Fibroblast of lung (primary cell): ENCODE data around the gene IL15RA. TPM values are rescaled to one million over a fixed set of nuclear protein-coding genes. Genes with fewer than 3 reads are reported as not detected.

Source experiments
- DNase-seq, 2 donors: peaks; one replicate each; pipeline versions ENCODE4 v3.0.0 to v3.0.0-alpha.2; 2010; ENCODE audit warnings: low read depth in 2 of 2
- H2AFZ ChIP-seq: 2 replicates; pipeline ENCODE4 v1.5.1; 2012; ENCODE audit warnings: low read length, control low read depth, inconsistent platforms
- H3K27ac ChIP-seq: 2 replicates; pipeline ENCODE4 v1.5.1; 2011; ENCODE audit warnings: low read length, control low read depth; ENCODE audit not compliant: insufficient read depth
- H3K27me3 ChIP-seq: 2 replicates; pipeline ENCODE4 v1.5.1; 2011; ENCODE audit warnings: mild to moderate bottlenecking, low read length; ENCODE audit not compliant: control insufficient read depth, insufficient read depth
- H3K36me3 ChIP-seq: 2 replicates; pipeline ENCODE4 v1.5.1; 2011; ENCODE audit warnings: low read length; ENCODE audit not compliant: control insufficient read depth, insufficient read depth
- H3K4me1 ChIP-seq: 2 replicates; pipeline ENCODE4 v1.5.1; 2011; ENCODE audit warnings: low read length; ENCODE audit not compliant: control insufficient read depth, insufficient read depth; ENCODE audit errors: extremely low read depth
- H3K4me2 ChIP-seq: 2 replicates; pipeline ENCODE4 v1.5.1; 2011; ENCODE audit warnings: low read length, control low read depth; ENCODE audit not compliant: insufficient read depth; ENCODE audit errors: extremely low read depth
- H3K4me3 ChIP-seq, 4 experiments: fragments of 200-600 bp in 1 of 4; sonication (generic) in 1 of 4; replicated peaks in 1 of 4; 2 replicates each; pipeline ENCODE4 v1.5.1; 2011 to 2016; ENCODE audit warnings: low read length in 4 of 4, low read depth in 3 of 4, mild to moderate bottlenecking in 3 of 4, control low read depth in 2 of 4, inconsistent platforms in 1 of 4, mixed read lengths in 1 of 4; ENCODE audit not compliant: insufficient read depth in 1 of 4; ENCODE audit errors: control extremely low read depth in 1 of 4
- H3K79me2 ChIP-seq: 2 replicates; pipeline ENCODE4 v1.5.1; 2012; ENCODE audit warnings: mild to moderate bottlenecking, low read length, inconsistent platforms; ENCODE audit not compliant: control insufficient read depth, insufficient read depth
- H3K9ac ChIP-seq: 2 replicates; pipeline ENCODE4 v1.5.1; 2011; ENCODE audit warnings: mild to moderate bottlenecking, low read length, control low read depth; ENCODE audit not compliant: insufficient read depth
- H3K9me3 ChIP-seq: 2 replicates; pipeline ENCODE4 v1.5.1; 2012; ENCODE audit warnings: low read depth, low read length; ENCODE audit not compliant: control insufficient read depth, insufficient read depth
- H4K20me1 ChIP-seq: 2 replicates; pipeline ENCODE4 v1.5.1; 2011; ENCODE audit warnings: low read length; ENCODE audit not compliant: control insufficient read depth, insufficient read depth; ENCODE audit errors: extremely low read depth
- EZH2 ChIP-seq: IDR thresholded peaks from 2 replicates; pipeline ENCODE4 v1.5.1; 2012; ENCODE audit warnings: low read length, control low read depth, mild to moderate bottlenecking; ENCODE audit errors: missing control alignments
- polyA plus RNA-seq, 2 donors: library from polyadenylated mRNA; depleted of rRNA in 1 of 2; stranded (reverse) in 1 of 2; unstranded in 1 of 2; fragments of >200 nt; gene quantifications; 2 replicates each; pipeline ENCODE4 v1.2.1, GENCODE V29; 2011 to 2012; ENCODE audit warnings: missing spikeins in 1 of 2
- total RNA-seq: library from RNA; depleted of rRNA; stranded (reverse); fragments of >200 nt; gene quantifications from 2 replicates; pipeline ENCODE4 v1.2.1, GENCODE V29; 2014
- TF ChIP-seq, protein P1 (sequence below), 2 donors: IDR thresholded peaks in 1 of 2; conservative IDR thresholded peaks in 1 of 2; 1 replicate in 1 of 2; 2 replicates in 1 of 2; pipeline ENCODE4 v1.5.1; 2011 to 2012; ENCODE audit warnings: low read length in 2 of 2, control low read depth in 1 of 2, inconsistent platforms in 1 of 2, low read depth in 1 of 2, mild to moderate bottlenecking in 1 of 2

IL15RA gene
- total and polyA plus RNA-seq, 2 donors (not counting 1 experiment from before 2014, with no cell fraction given) = 5.9 to 13.7 TPM

DNA sequence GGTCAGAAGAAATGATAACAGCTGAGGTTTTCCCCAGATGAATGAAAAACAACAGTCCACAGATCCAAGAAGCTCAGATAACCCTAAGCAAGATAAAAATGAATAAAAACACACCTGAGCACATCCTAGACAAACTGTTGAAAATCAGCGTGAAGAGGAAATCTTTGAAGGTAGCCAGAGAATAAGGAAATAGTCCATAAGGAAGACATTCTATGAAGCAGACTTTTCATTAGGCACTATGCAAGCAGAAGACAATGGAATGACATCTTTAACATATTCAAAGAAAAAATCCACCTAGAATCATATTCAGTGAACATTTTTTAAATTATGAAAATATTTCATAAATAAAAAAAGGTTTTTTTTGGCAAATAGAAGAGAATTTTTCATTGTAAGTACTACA, 15.1 kb upstream of the IL15RA start:
- Histone ChIP-seq H3K27me3 (no peaks in the 10 kb centered on the region), H3K4me3 (no peak overlapping the region), H2AFZ (no peak overlapping the region), H3K9ac (no peak overlapping the region), H4K20me1 (no peaks in the 10 kb centered on the region), H3K27ac (no peak overlapping the region), H3K4me2 (no peak overlapping the region), H3K4me1 (no peaks in the 10 kb centered on the region), H3K79me2 (no peaks in the 10 kb centered on the region), H3K36me3 (no peaks in the 10 kb centered on the region), H3K9me3 (no peaks in the 10 kb centered on the region)
- TF ChIP-seq EZH2 = no peak
- TF ChIP-seq, protein P1, sequence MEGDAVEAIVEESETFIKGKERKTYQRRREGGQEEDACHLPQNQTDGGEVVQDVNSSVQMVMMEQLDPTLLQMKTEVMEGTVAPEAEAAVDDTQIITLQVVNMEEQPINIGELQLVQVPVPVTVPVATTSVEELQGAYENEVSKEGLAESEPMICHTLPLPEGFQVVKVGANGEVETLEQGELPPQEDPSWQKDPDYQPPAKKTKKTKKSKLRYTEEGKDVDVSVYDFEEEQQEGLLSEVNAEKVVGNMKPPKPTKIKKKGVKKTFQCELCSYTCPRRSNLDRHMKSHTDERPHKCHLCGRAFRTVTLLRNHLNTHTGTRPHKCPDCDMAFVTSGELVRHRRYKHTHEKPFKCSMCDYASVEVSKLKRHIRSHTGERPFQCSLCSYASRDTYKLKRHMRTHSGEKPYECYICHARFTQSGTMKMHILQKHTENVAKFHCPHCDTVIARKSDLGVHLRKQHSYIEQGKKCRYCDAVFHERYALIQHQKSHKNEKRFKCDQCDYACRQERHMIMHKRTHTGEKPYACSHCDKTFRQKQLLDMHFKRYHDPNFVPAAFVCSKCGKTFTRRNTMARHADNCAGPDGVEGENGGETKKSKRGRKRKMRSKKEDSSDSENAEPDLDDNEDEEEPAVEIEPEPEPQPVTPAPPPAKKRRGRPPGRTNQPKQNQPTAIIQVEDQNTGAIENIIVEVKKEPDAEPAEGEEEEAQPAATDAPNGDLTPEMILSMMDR (conservative IDR thresholded peaks at IDR 0.05 in 1 of 2, IDR thresholded peaks at IDR 0.05 in 1 of 2; ENCODE audit: low read depth in 1 of 2, low read length in 2 of 2) = no peak
- DNase-seq = no peak

DNA sequence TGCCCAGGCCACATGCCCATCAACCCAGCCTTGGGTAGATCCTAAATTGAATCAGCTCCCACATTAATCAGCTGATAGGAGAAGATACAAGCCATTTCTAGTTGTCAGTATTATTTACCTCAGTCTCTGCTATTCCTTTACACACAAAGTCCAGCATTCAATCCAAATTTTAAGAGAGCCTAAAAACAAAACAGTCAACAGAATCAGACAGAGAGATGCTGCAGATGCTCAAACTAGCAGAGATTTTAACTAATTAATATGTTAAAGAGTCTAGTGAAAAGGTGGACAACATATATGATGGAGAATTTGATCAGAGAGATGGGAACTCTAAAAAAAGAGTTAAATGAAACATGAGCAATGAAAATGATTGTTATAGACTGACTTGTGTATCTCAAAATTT, 14.4 kb upstream of the IL15RA start:
- H3K4me1 ChIP-seq = no peaks in the 10 kb centered on the region
- H4K20me1 ChIP-seq = no peaks in the 10 kb centered on the region
- no peaks in the 10 kb centered on the region for H3K27me3 ChIP-seq

DNA sequence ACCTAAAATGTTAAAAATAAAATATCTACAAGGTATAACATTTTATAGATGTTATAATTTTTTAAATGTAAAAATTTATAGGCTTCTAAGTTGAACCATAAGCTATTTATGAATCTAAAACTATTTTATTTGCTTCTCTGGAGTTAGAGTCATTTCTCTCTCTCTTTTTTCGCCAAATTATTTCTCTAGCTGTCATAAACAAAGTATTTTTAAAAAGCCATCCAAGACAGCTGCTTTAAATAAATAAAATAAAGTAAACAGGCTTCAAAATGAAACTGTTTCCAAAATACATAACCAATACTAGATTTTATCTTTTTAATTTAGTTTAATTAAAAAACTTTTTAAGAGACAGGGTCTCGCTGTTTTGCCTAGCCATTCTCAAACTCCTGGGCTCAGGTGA, 12.4 kb upstream of the IL15RA start:
- Histone ChIP-seq H2AFZ (no peak overlapping the region), H3K4me3 (no peak overlapping the region), H4K20me1 (no peaks in the 10 kb centered on the region), H3K4me2 (no peak overlapping the region), H3K9me3 (no peaks in the 10 kb centered on the region), H3K27ac (no peak overlapping the region), H3K4me1 (no peaks in the 10 kb centered on the region), H3K79me2 (no peaks in the 10 kb centered on the region), H3K9ac (no peak overlapping the region), H3K36me3 (no peaks in the 10 kb centered on the region), H3K27me3 (no peaks in the 10 kb centered on the region)
- DNase-seq = no peak
- TF ChIP-seq EZH2 = no peak
- TF ChIP-seq, protein P1 (conservative IDR thresholded peaks at IDR 0.05 in 1 of 2, IDR thresholded peaks at IDR 0.05 in 1 of 2; ENCODE audit: low read depth in 1 of 2, low read length in 2 of 2) = no peak

More for the DNA sequence above, 14.4 kb upstream of the IL15RA start:
- H3K9ac ChIP-seq = no peak overlapping the region
- no peaks in the 10 kb centered on the region for H3K36me3 ChIP-seq
- no peak overlapping the region for H3K4me3 ChIP-seq
- no peak overlapping the region for H3K27ac ChIP-seq
- no peak overlapping the region for H3K4me2 ChIP-seq
- no peak for DNase-seq
- H3K79me2 ChIP-seq = no peaks in the 10 kb centered on the region
- H3K9me3 ChIP-seq = no peaks in the 10 kb centered on the region
- H2AFZ ChIP-seq = no peak overlapping the region
- TF ChIP-seq, protein P1 (conservative IDR thresholded peaks at IDR 0.05 in 1 of 2, IDR thresholded peaks at IDR 0.05 in 1 of 2; ENCODE audit: low read depth in 1 of 2, low read length in 2 of 2) = no peak
- no peak for TF ChIP-seq EZH2
